HepG2 (cell line): ENCODE data around the gene KLF3. TPM values are rescaled to one million over a fixed set of nuclear protein-coding genes. Genes with fewer than 3 reads are reported as not detected.
A peak's percentile ranks its signal among the peaks of the same experiment; 100 is the strongest.

Experiments
- CBX2 ChIP-seq, 2 experiments: fragments of 200-600 bp in 1 of 2; sonication (generic); formaldehyde crosslinking in 1 of 2; IDR thresholded peaks; 2 replicates each; pipeline versions ENCODE4 v1.7.0 to v1.8.1; 2018 to 2022; ENCODE audit warnings: low read depth in 2 of 2, low read length in 1 of 2, mild to moderate bottlenecking in 1 of 2, missing genetic modification reagents in 1 of 2
- DR1 ChIP-seq: sonication (generic); formaldehyde crosslinking; IDR thresholded peaks from 2 replicates; pipeline ENCODE4 v1.8.0; 2021; ENCODE audit warnings: mild to moderate bottlenecking, missing genetic modification reagents, inconsistent platforms
- DRAP1 ChIP-seq: IDR thresholded peaks from 2 replicates; pipeline ENCODE4 v1.6.1; 2016; ENCODE audit warnings: missing genetic modification reagents, missing compliant biosample characterization
- GATAD1 ChIP-seq: IDR thresholded peaks from 2 replicates; pipeline ENCODE4 v1.6.1; 2016; ENCODE audit warnings: missing genetic modification reagents, missing compliant biosample characterization
- GTF3A ChIP-seq: sonication (generic); formaldehyde crosslinking; conservative IDR thresholded peaks from 2 replicates; pipeline ENCODE4 v1.4.0; 2020; ENCODE audit warnings: mild to moderate bottlenecking, missing genetic modification reagents
- HOXA5 ChIP-seq: sonication (generic); formaldehyde crosslinking; IDR thresholded peaks from 2 replicates; pipeline ENCODE4 v1.4.0; 2020; ENCODE audit warnings: missing genetic modification reagents
- PRDM4 ChIP-seq: sonication (generic); formaldehyde crosslinking; IDR thresholded peaks from 2 replicates; pipeline ENCODE4 v1.9.0; 2021; ENCODE audit warnings: missing genetic modification reagents, borderline replicate concordance
- RFX1 ChIP-seq: fragments of 450-650 bp; IDR thresholded peaks from 2 replicates; pipeline ENCODE4 v1.6.1; 2017
- RFX5 ChIP-seq: IDR thresholded peaks from 2 replicates; pipeline ENCODE4 v1.6.1; 2011; ENCODE audit warnings: low read depth, low read length, improper control_type of control experiment
- SKI ChIP-seq: fragments of 450-650 bp; IDR thresholded peaks from one replicate; pipeline ENCODE4 v1.6.1; 2018; ENCODE audit warnings: mild to moderate bottlenecking; ENCODE audit not compliant: partially characterized antibody
- SKIL ChIP-seq: sonication (generic); formaldehyde crosslinking; IDR thresholded peaks from 2 replicates; pipeline ENCODE4 v1.8.0; 2022; ENCODE audit warnings: missing genetic modification reagents, mild to moderate bottlenecking, moderate library complexity, borderline replicate concordance
- TBX3 ChIP-seq: fragments of 450-650 bp; IDR thresholded peaks from 2 replicates; pipeline ENCODE4 v1.6.1; 2017; ENCODE audit warnings: antibody characterized with exemption, mild to moderate bottlenecking, inconsistent platforms, borderline replicate concordance
- TGIF2 ChIP-seq: IDR thresholded peaks from 2 replicates; pipeline ENCODE4 v1.6.1; 2016; ENCODE audit warnings: control low read depth, missing compliant biosample characterization
- YEATS4 ChIP-seq: sonication (generic); formaldehyde crosslinking; IDR thresholded peaks from 2 replicates; pipeline ENCODE4 v1.4.0; 2020; ENCODE audit warnings: missing genetic modification reagents, borderline replicate concordance
- ZFAT ChIP-seq: sonication (generic); formaldehyde crosslinking; conservative IDR thresholded peaks from 2 replicates; pipeline ENCODE4 v1.8.1; 2023; ENCODE audit warnings: missing genetic modification reagents, inconsistent platforms
- ZFP62 ChIP-seq: sonication (generic); formaldehyde crosslinking; IDR thresholded peaks from 2 replicates; pipeline ENCODE4 v1.4.0; 2020; ENCODE audit warnings: missing genetic modification reagents
- ZNF331 ChIP-seq: sonication (generic); formaldehyde crosslinking; IDR thresholded peaks from 2 replicates; pipeline ENCODE4 v1.4.0; 2020; ENCODE audit warnings: missing genetic modification reagents
- ZNF350 ChIP-seq: sonication (generic); formaldehyde crosslinking; IDR thresholded peaks from 2 replicates; pipeline ENCODE4 v1.4.0; 2020; ENCODE audit warnings: mild to moderate bottlenecking, low read depth, missing genetic modification reagents, borderline replicate concordance
- ZSCAN29 ChIP-seq: sonication (generic); formaldehyde crosslinking; conservative IDR thresholded peaks from 2 replicates; pipeline ENCODE4 v1.4.0; 2020; ENCODE audit warnings: mild to moderate bottlenecking, missing genetic modification reagents
- polyA plus RNA-seq, 8 experiments: library from polyadenylated mRNA; depleted of rRNA in 3 of 8; stranded (reverse) in 7 of 8; unstranded in 1 of 8; fragments of >200 nt; fragmentation: Illumina TruSeq in 4 of 8; extraction: Trizol in 4 of 8; gene quantifications; 2 replicates each; pipeline versions ENCODE4 v1.2.1 to v1.2.3, GENCODE V29; 2011 to 2016; ENCODE audit warnings: low read depth in 4 of 8, missing spikeins in 1 of 8, mixed read lengths in 1 of 8; ENCODE audit not compliant: insufficient read depth in 1 of 8
- total RNA-seq, 5 experiments: library from RNA; depleted of rRNA; stranded (reverse); fragments of >200 nt; fragmentation: Illumina TruSeq; extraction: Trizol; gene quantifications; 2 replicates each; pipeline ENCODE4 v1.2.3, GENCODE V29; 2016; ENCODE audit warnings: low read depth in 1 of 5
- TF ChIP-seq, protein P1 (sequence below): sonication (generic); formaldehyde crosslinking; IDR thresholded peaks from 2 replicates; pipeline ENCODE4 v1.8.1; 2023; ENCODE audit warnings: mild to moderate bottlenecking, missing genetic modification reagents

KLF3 gene
- total and polyA plus RNA-seq, 2 of the 13 experiments (the other 11 are each of a cell fraction or from before 2014, with no cell fraction given) = 29.1 to 37.8 TPM

GRCh38 chr4:38673130-38673978 is 9.4 kb downstream of the KLF3 start (continued):
- TF ChIP-seq ZSCAN29 (CRISPR knock-in tag) (peak; percentile 85; the same call in 1 of the 2 replicates), ZNF350 (peak; percentile 72; the same call in 1 of the 2 replicates), GTF3A (CRISPR knock-in tag) (no peak), SKI (peak; percentile 31), DR1 (CRISPR knock-in tag) (no peak), ZFAT (CRISPR knock-in tag) (no peak), GATAD1 (CRISPR knock-in tag) (peak; percentile 71; the same call in 1 of the 2 replicates), ZFP62 (no peak), HOXA5 (no peak), PRDM4 (CRISPR knock-in tag) (no peak), CBX2 (IDR thresholded peaks at IDR 0.05; ENCODE audit: low read depth, low read length) (no peak), CBX2 (CRISPR knock-in tag; IDR thresholded peaks at IDR 0.05; ENCODE audit: low read depth) (no peak), ZNF331 (CRISPR knock-in tag) (peak; percentile 94), RFX5 (no peak), SKIL (CRISPR knock-in tag) (peak; percentile 87), TBX3 (peak; percentile 73; the same call in 1 of the 2 replicates), RFX1 (no peak), DRAP1 (CRISPR knock-in tag) (peak; percentile 70), YEATS4 (CRISPR knock-in tag) (no peak; the same call in none of the 2 replicates), TGIF2 (CRISPR knock-in tag) (peak; percentile 73)
- TF ChIP-seq, protein P1, sequence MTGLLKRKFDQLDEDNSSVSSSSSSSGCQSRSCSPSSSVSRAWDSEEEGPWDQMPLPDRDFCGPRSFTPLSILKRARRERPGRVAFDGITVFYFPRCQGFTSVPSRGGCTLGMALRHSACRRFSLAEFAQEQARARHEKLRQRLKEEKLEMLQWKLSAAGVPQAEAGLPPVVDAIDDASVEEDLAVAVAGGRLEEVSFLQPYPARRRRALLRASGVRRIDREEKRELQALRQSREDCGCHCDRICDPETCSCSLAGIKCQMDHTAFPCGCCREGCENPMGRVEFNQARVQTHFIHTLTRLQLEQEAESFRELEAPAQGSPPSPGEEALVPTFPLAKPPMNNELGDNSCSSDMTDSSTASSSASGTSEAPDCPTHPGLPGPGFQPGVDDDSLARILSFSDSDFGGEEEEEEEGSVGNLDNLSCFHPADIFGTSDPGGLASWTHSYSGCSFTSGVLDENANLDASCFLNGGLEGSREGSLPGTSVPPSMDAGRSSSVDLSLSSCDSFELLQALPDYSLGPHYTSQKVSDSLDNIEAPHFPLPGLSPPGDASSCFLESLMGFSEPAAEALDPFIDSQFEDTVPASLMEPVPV (CRISPR knock-in tag) = 0 out of 2 replicates have a peak, but pooled peaks have one; percentile 21
